Breast epithelium (tissue), 3 donors: ENCODE measurements around the gene EVL.

Experiments
- CTCF ChIP-seq, 3 donors: fragments of 450-650 bp; IDR thresholded peaks; one replicate each; pipeline ENCODE4 v1.5.1; 2016 to 2017; ENCODE audit warnings: antibody characterized with exemption in 3 of 3, mild to moderate bottlenecking in 3 of 3, moderate library complexity in 3 of 3
- POLR2A ChIP-seq: fragments of 450-650 bp; IDR thresholded peaks from one replicate; pipeline ENCODE4 v1.6.1; 2016; ENCODE audit warnings: antibody characterized with exemption, mild to moderate bottlenecking, moderate library complexity

DNA sequence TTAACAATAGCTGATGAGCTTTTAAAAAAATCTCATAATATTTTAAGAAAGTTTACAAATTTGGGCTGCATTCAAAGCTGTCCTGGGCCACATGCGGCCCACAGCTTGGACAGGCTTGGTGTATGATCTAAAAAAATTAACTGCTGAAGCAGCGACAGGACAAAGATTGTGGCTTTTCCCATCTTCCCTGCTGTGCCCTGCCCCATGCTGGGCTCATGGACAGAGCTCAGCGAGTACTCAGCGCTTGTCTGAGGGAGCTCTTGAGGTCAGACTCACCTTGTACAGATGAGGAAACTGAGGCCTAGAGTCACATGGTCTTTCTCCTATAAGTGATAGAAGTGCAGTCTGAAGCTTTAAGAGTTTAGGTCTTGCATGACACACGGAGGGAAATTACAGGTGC is 15.0 kb downstream of the EVL start:
- TF ChIP-seq POLR2A (no peak), CTCF (IDR thresholded peaks at IDR 0.05) (no peak)
